ENCODE data around the gene BICC1. TPM values are rescaled to one million over a fixed set of nuclear protein-coding genes. Genes with fewer than 3 reads are reported as not detected.

The BICC1 gene
- total and polyA plus RNA-seq, 2 of the 13 experiments (the other 11 are each of a cell fraction or from before 2014, with no cell fraction given): 0.18 to 1.5 TPM

GRCh38 chr10:58817201-58817846 lies 304.7 kb downstream of the BICC1 start (continued):
- TF ChIP-seq FOXP1 (IDR thresholded peaks at IDR 0.05) (no peak), FOXP1 (CRISPR knock-in tag; IDR thresholded peaks at IDR 0.05) (peak; percentile 87), NR2F2 (IDR thresholded peaks at IDR 0.05; ENCODE audit: borderline replicate concordance, low read depth) (peak; percentile 90), ZNF784 (CRISPR knock-in tag; IDR thresholded peaks at IDR 0.05; ENCODE audit: borderline replicate concordance) (no peak), TGIF2 (CRISPR knock-in tag; IDR thresholded peaks at IDR 0.05) (no peak), ZFP82 (CRISPR knock-in tag; IDR thresholded peaks at IDR 0.05; ENCODE audit: borderline replicate concordance) (no peak), ZMYM4 (CRISPR knock-in tag; IDR thresholded peaks at IDR 0.05) (no peak), ZNF674 (CRISPR knock-in tag; IDR thresholded peaks at IDR 0.05; ENCODE audit: low read depth) (no peak), ZNF83 (CRISPR knock-in tag; IDR thresholded peaks at IDR 0.05; ENCODE audit: borderline replicate concordance) (no peak), DZIP1 (CRISPR knock-in tag; IDR thresholded peaks at IDR 0.05) (no peak), DBP (CRISPR knock-in tag; IDR thresholded peaks at IDR 0.05; ENCODE audit: not compliant biosample characterization) (no peak), AFF4 (CRISPR knock-in tag; IDR thresholded peaks at IDR 0.05) (no peak), ZBTB49 (CRISPR knock-in tag; IDR thresholded peaks at IDR 0.05; ENCODE audit: borderline replicate concordance) (no peak), CBFB (CRISPR knock-in tag; IDR thresholded peaks at IDR 0.05) (no peak), XRCC5 (optimal IDR thresholded peaks at IDR 0.05; ENCODE audit: low read length) (no peak), SNAPC5 (CRISPR knock-in tag; IDR thresholded peaks at IDR 0.05; ENCODE audit: borderline replicate concordance) (no peak), PAX8 (CRISPR knock-in tag; IDR thresholded peaks at IDR 0.05; ENCODE audit: borderline replicate concordance) (no peak), U2AF2 (IDR thresholded peaks at IDR 0.05; ENCODE audit: low read depth, low read length) (no peak), ZSCAN31 (CRISPR knock-in tag; IDR thresholded peaks at IDR 0.05; ENCODE audit: low read depth) (no peak), AGO2 (optimal IDR thresholded peaks at IDR 0.05; ENCODE audit: low read depth, low read length) (no peak)
